Right lobe of liver (tissue), 6 donors: ENCODE results near the gene NELFB. TPM values are rescaled to one million over a fixed set of nuclear protein-coding genes. Genes with fewer than 3 reads are reported as not detected.

ENCODE experiments used
- ATAC-seq, 4 donors: fragments of 200-7000 bp; cut with Tn5 transposase; one replicate each; pipeline ENCODE4 v1.9.1; 2020; ENCODE audit warnings: mild to moderate bottlenecking in 4 of 4, moderate library complexity in 4 of 4
- DNase-seq, 3 donors: peaks; one replicate each; pipeline ENCODE4 v3.0.0-alpha.2; 2020
- H3K27ac ChIP-seq, 3 donors: fragments of 200-600 bp; one replicate each; pipeline ENCODE4 v1.8.0; 2022
- H3K27me3 ChIP-seq, 2 donors: fragments of 200-600 bp; one replicate each; pipeline ENCODE4 v1.8.0; 2022
- H3K36me3 ChIP-seq, 4 donors: fragments of 200-600 bp; sonication (generic) in 1 of 4; one replicate each; pipeline versions ENCODE4 v1.5.1 to v1.8.0; 2017 to 2022; ENCODE audit warnings: control low read depth in 1 of 4
- H3K4me1 ChIP-seq, 4 donors: fragments of 200-600 bp; sonication (generic) in 1 of 4; one replicate each; pipeline versions ENCODE4 v1.5.1 to v1.8.0; 2017 to 2022; ENCODE audit warnings: control low read depth in 1 of 4
- H3K4me3 ChIP-seq, 3 donors: fragments of 200-600 bp; one replicate each; pipeline ENCODE4 v1.8.0; 2022
- H3K9me3 ChIP-seq, 4 donors: fragments of 200-600 bp; sonication (generic) in 1 of 4; one replicate each; pipeline versions ENCODE4 v1.5.1 to v1.8.0; 2017 to 2022; ENCODE audit warnings: control low read depth in 1 of 4
- POLR2A ChIP-seq: fragments of 450-650 bp; IDR thresholded peaks from one replicate; pipeline ENCODE4 v1.6.1; 2017; ENCODE audit warnings: antibody characterized with exemption, mild to moderate bottlenecking
- WGBS: methylation state at CpG from one replicate; pipeline ENCODE4 v1.1.6; 2018; ENCODE audit warnings: low coverage, low lambda C conversion rate; ENCODE audit not compliant: insufficient coverage; ENCODE audit errors: missing lambda C conversion rate; 5-methylcytosine and 5-hydroxymethylcytosine counted together
- intact Hi-C, 2 donors: fragments of 100-400 bp; cut with DNase I; formaldehyde crosslinking; loops; one replicate each; pipeline versions ENCODE4 v1.11.2 to v1.14.1; 2022
- total RNA-seq, 6 experiments: library from RNA; depleted of rRNA in 2 of 6; stranded (reverse); fragments of >200 nt in 2 of 6; fragmentation: NEBNext Ultra II Directional in 3 of 6; extraction: Animal tissue kit (Norgen Biotek cat#: 25700) in 3 of 6; gene quantifications; one replicate each; pipeline versions ENCODE4 v1.1.0 to v1.2.4, GENCODE V29; 2016 to 2023
- TF ChIP-seq, protein P1 (sequence below), 4 donors: fragments of 200-600 bp in 3 of 4; fragments of 450-650 bp in 1 of 4; IDR thresholded peaks; one replicate each; pipeline versions ENCODE4 v1.5.1 to v1.8.0; 2016 to 2022; ENCODE audit warnings: antibody characterized with exemption in 4 of 4, mild to moderate bottlenecking in 2 of 4
- donor health status: DM: no; HTN: yes; CAD: no.
- donor health status: DM: no; HTN: no; CAD: no.
- donor health status: DM: no; HTN: no; CAD: no.
- donor health status: DM: no; HTN: yes; CAD: no.
- donor health status: DM: no; HTN: yes; CAD: no.

The NELFB gene
- total RNA-seq, 6 experiments from 2014 or later = 15.6 to 21.6 (median 20.1) TPM

DNA sequence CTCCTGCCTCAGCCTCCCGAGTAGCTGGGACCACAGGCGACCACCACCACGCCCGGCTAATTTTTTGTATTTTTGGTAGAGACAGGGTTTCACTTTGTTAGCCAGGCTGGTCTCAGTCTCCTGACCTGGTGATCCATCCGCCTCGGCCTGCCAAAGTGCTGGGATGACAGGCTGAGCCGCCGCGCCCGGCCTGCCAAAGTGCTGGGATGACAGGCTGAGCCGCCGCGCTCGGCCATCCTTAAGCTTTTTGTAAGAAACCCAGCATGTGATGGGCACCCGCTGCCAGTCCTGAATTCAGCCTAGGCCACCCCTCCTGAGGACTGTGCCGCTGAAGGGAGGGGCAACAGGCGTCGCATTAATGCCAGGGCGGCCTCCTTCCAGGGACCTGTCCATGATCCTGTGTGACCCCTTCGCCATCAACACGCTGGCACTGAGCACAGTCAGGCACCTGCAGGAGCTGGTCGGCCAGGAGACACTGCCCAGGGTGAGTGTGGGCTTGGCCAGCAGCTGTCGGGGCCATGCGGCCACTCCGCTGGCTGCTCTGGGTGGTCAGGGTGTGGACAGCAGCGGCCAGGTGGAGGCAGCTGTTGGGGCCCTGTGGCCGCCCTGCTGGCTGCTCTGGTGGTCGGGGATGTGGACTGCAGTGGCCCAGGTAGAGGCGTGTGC is 10.5 kb downstream of the NELFB start:
- TF ChIP-seq, protein P1, sequence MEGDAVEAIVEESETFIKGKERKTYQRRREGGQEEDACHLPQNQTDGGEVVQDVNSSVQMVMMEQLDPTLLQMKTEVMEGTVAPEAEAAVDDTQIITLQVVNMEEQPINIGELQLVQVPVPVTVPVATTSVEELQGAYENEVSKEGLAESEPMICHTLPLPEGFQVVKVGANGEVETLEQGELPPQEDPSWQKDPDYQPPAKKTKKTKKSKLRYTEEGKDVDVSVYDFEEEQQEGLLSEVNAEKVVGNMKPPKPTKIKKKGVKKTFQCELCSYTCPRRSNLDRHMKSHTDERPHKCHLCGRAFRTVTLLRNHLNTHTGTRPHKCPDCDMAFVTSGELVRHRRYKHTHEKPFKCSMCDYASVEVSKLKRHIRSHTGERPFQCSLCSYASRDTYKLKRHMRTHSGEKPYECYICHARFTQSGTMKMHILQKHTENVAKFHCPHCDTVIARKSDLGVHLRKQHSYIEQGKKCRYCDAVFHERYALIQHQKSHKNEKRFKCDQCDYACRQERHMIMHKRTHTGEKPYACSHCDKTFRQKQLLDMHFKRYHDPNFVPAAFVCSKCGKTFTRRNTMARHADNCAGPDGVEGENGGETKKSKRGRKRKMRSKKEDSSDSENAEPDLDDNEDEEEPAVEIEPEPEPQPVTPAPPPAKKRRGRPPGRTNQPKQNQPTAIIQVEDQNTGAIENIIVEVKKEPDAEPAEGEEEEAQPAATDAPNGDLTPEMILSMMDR (IDR thresholded peaks at IDR 0.05) = no peak
- no peak for TF ChIP-seq POLR2A
- H3K36me3 ChIP-seq = peaks cover 0 to 13% (median 2%) of the 10 kb centered on the region in 4 donors
- H3K4me1 ChIP-seq = peaks cover 0 to 23% (median 12%) of the 10 kb centered on the region in 4 donors
- DNase-seq (peak in 1 of 3 donors; percentile 45), ATAC-seq (no peak)
- no peaks in the 10 kb centered on the region for H3K27me3 ChIP-seq
- H3K9me3 ChIP-seq = no peaks in the 10 kb centered on the region
- no peak overlapping the region for H3K4me3 ChIP-seq
- 84% methylated on average over 7 of the region's 29 CpGs for WGBS
- H3K27ac ChIP-seq = no peak overlapping the region
- intact Hi-C loops = no loop called here

DNA sequence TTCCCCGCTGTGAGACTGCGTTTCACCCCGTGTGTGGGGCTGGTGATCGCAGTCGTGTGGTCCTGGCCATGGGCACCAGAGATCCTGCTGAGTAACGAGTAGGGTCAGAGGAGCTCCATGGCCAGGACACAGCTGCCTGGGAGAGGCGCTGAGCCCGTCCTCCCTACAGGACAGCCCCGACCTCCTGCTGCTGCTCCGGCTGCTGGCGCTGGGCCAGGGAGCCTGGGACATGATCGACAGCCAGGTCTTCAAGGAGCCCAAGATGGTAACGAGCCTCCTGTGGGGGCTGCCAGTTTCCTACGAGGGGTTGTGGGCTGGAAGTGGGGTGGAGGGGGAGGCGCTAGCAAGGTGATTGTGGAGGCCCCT is 11.0 kb downstream of the NELFB start:
- peak in 2 of 3 donors; percentile 26 to 49 for DNase-seq
- WGBS = 100% methylated on average over 1 of the region's 15 CpGs
- ATAC-seq = no peak
- Histone ChIP-seq H3K36me3 (peaks cover 0 to 13% (median 2%) of the 10 kb centered on the region in 4 donors), H3K27ac (no peak overlapping the region), H3K27me3 (no peaks in the 10 kb centered on the region), H3K9me3 (no peaks in the 10 kb centered on the region), H3K4me1 (peaks cover 0 to 23% (median 12%) of the 10 kb centered on the region in 4 donors), H3K4me3 (no peak overlapping the region)
- TF ChIP-seq, protein P1 (IDR thresholded peaks at IDR 0.05) = no peak
- no peak for TF ChIP-seq POLR2A
- intact Hi-C loops = no loop called here

DNA sequence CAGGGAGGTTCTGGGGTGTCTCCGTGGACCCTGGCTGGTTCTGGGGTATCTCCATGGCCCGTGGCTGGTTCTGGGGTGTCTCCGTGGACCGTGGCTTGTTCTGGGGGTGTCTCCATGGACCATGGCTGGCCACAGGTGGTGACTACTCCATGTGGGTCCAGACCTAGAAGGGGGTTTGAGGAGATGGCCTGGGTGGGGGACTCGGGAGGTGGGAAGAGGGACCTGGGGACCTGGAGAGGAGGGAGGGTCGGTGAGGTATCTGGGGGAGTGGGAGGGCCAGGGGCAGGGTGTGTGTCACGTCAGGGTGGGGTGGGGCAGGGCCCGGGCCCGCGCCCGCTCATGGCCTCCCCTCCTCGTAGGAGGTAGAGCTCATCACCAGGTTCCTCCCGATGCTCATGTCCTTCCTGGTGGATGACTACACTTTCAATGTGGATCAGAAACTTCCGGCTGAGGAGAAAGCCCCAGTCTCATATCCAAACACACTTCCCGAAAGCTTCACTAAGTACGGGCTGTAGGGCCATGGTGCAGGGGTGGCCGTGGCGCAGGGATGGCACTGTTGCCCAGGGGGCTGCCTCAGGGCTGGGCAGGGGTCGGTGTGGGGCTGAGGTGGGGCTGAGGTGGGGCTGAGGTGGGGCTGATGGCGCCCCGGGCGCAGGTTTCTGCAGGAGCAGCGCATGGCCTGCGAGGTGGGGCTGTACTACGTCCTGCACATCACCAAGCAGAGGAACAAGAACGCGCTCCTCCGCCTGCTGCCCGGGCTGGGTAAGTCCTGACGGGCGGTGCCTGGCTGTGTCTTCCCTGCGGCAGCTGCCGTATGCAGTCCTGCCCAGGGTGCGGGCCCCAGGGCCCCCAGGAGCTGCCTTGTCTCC is 11.7 kb downstream of the NELFB start:
- H3K27ac ChIP-seq = no peak overlapping the region
- TF ChIP-seq, protein P1 (IDR thresholded peaks at IDR 0.05) = no peak
- H3K27me3 ChIP-seq = no peaks in the 10 kb centered on the region
- ATAC-seq (no peak), DNase-seq (peak in 1 of 3 donors; percentile 45)
- H3K36me3 ChIP-seq = peaks cover 0 to 13% (median 2%) of the 10 kb centered on the region in 4 donors
- no peak overlapping the region for H3K4me3 ChIP-seq
- WGBS = 33% methylated on average over 3 of the region's 34 CpGs
- peaks cover 0 to 23% (median 12%) of the 10 kb centered on the region in 4 donors for H3K4me1 ChIP-seq
- intact Hi-C loops = no loop called here
- H3K9me3 ChIP-seq = no peaks in the 10 kb centered on the region

DNA sequence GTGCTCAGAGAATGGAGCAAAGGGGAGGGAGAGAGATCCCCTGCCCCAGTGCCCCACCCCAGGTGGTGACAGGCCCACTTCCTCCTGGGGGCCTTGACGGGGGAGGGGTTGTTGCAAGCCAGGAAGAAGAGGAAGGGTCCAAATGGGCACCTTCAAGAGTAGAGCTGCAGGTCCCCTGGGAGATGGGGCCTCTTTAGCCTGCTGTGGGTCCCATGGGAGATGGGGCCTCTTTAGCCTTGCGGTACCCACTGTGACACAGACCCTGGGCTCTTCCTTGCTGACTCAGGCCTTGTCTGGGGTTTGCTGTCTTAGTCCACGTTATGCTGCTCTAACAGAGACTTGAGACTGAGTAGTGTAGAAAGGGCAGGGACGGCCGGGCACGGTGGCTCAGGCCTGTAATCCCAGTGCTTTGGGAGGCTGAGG is 12.8 kb downstream of the NELFB start:
- H3K9me3 ChIP-seq = no peaks in the 10 kb centered on the region
- peaks cover 0 to 21% (median 2%) of the 10 kb centered on the region in 4 donors for H3K36me3 ChIP-seq
- no peak overlapping the region for H3K27ac ChIP-seq
- H3K4me3 ChIP-seq = peak overlapping the region in 1 of 3 donors; percentile 28
- DNase-seq (no peak), ATAC-seq (no peak)
- 81% methylated on average over 6 of the region's 6 CpGs for WGBS
- H3K27me3 ChIP-seq = no peaks in the 10 kb centered on the region
- H3K4me1 ChIP-seq = peaks cover 0 to 23% (median 12%) of the 10 kb centered on the region in 4 donors
- intact Hi-C loops = no loop called here
- TF ChIP-seq, protein P1 (IDR thresholded peaks at IDR 0.05) = no peak
- TF ChIP-seq POLR2A = no peak
